ENCODE results near the gene SHLD3. TPM values are rescaled to one million over a fixed set of nuclear protein-coding genes. Genes with fewer than 3 reads are reported as not detected.
"Not testable (repeated sequence)": the region's sequence is repeated elsewhere in the genome, so short reads cannot be mapped to it uniquely, and the experiment has no call there.

The SHLD3 gene
- polyA plus RNA-seq, 3 donors, result 2.0 to 4.9 (median 2.6) TPM

DNA sequence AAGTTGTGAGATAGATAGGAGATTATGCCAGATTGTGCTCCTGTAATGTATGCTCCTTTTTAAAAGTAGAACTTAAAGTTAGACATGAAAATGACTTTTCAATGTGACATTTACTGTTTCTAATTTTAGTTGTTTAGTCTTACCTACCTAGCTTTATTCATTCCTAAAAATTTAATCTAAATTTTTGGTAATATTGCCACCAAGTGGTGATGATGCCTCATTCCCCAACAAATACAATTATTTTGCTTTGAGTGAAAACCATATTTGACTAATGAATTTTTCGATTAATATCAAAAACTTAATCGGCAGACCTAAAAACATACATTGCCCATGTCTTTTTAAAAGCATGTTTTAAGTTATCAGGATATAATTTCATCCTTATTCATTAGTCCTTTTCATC is 36.1 kb upstream of the SHLD3 start:
- Mint-ChIP-seq H3K4me3 (no peak overlapping the region), H3K27ac (no peak overlapping the region), H3K9me3 (no peaks in the 10 kb centered on the region), H3K27me3 (ENCODE audit: low read depth in 3 of 3) (no peaks in the 10 kb centered on the region), H3K4me1 (no peaks in the 10 kb centered on the region), H3K36me3 (peaks cover 61 to 62% of the 10 kb centered on the region in 2 donors)
- peaks cover 93 to 100% of the 10 kb centered on the region in 2 donors for H3K36me3 ChIP-seq (replicated peaks in 1 of 2; ENCODE audit: control insufficient read depth in 1 of 2, insufficient read depth in 2 of 2, low read length in 2 of 2)
- H3K9me3 ChIP-seq (replicated peaks in 1 of 2; ENCODE audit: control insufficient read depth in 1 of 2, insufficient read depth in 1 of 2, low read length in 2 of 2), result no peaks in the 10 kb centered on the region
- H3K27me3 ChIP-seq (ENCODE audit: control insufficient read depth in 2 of 2, insufficient read depth in 2 of 2, low read length in 2 of 2), result no peaks in the 10 kb centered on the region
- H3K27ac ChIP-seq (ENCODE audit: low read depth in 1 of 2, low read length in 2 of 2), result no peak overlapping the region
- WGBS (ENCODE audit: insufficient coverage), result no CpG with 5 or more reads among the region's 2 CpGs
- TF ChIP-seq, protein P1, sequence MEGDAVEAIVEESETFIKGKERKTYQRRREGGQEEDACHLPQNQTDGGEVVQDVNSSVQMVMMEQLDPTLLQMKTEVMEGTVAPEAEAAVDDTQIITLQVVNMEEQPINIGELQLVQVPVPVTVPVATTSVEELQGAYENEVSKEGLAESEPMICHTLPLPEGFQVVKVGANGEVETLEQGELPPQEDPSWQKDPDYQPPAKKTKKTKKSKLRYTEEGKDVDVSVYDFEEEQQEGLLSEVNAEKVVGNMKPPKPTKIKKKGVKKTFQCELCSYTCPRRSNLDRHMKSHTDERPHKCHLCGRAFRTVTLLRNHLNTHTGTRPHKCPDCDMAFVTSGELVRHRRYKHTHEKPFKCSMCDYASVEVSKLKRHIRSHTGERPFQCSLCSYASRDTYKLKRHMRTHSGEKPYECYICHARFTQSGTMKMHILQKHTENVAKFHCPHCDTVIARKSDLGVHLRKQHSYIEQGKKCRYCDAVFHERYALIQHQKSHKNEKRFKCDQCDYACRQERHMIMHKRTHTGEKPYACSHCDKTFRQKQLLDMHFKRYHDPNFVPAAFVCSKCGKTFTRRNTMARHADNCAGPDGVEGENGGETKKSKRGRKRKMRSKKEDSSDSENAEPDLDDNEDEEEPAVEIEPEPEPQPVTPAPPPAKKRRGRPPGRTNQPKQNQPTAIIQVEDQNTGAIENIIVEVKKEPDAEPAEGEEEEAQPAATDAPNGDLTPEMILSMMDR (IDR thresholded peaks at IDR 0.05), result no peak
- no peak overlapping the region for H3K4me3 ChIP-seq (replicated peaks in 1 of 3; ENCODE audit: low read depth in 2 of 3, low read length in 3 of 3)
- no peak for DNase-seq
- H3K79me2 ChIP-seq (ENCODE audit: insufficient read depth, low read length), result no peaks in the 10 kb centered on the region
- no peak overlapping the region for H3K4me2 ChIP-seq (replicated peaks; ENCODE audit: extremely low read depth, low read length, poor library complexity, severe bottlenecking)
- intact Hi-C loops (cut with micrococcal nuclease), result no loop called here
- no peaks in the 10 kb centered on the region for H3K4me1 ChIP-seq (ENCODE audit: control insufficient read depth in 1 of 2, insufficient read depth in 2 of 2, low read length in 2 of 2)
- H2AFZ ChIP-seq (ENCODE audit: insufficient read depth, low read depth, low read length, poor library complexity, severe bottlenecking), result no peak overlapping the region
- H3K9ac ChIP-seq (ENCODE audit: insufficient read depth, low read length, poor library complexity, severe bottlenecking), result no peak overlapping the region
- H4K20me1 ChIP-seq (ENCODE audit: insufficient read depth, low read length), result no peaks in the 10 kb centered on the region

DNA sequence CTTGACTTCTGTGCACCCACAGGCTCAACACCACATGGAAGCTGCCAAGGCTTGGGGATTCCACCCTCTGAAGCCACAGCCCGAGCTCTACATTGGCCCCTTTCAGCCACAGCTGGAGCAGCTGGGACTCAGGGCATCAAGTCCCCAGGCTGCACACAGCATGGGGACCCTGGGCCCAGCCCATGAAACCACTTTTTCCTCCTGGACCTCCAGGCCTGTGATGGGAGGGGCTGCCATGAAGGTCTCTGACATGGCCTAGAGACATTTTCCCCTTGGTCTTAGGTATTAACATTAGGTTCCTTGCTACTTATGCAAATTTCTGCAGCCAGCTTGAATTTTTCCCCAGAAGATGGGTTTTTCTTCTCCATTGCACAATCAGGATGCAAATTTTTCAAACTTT is 23.1 kb upstream of the SHLD3 start:
- H3K4me3 Mint-ChIP-seq; H3K27ac ChIP-seq (ENCODE audit: low read depth in 1 of 2, low read length in 2 of 2); H3K27me3 Mint-ChIP-seq (ENCODE audit: low read depth in 3 of 3); DNase-seq; H3K9ac ChIP-seq (ENCODE audit: insufficient read depth, low read length, poor library complexity, severe bottlenecking); H4K20me1 ChIP-seq (ENCODE audit: insufficient read depth, low read length); H3K4me1 ChIP-seq (ENCODE audit: control insufficient read depth in 1 of 2, insufficient read depth in 2 of 2, low read length in 2 of 2); H3K4me3 ChIP-seq (replicated peaks in 1 of 3; ENCODE audit: low read depth in 2 of 3, low read length in 3 of 3); H3K4me2 ChIP-seq (replicated peaks; ENCODE audit: extremely low read depth, low read length, poor library complexity, severe bottlenecking); H3K27me3 ChIP-seq (ENCODE audit: control insufficient read depth in 2 of 2, insufficient read depth in 2 of 2, low read length in 2 of 2); H2AFZ ChIP-seq (ENCODE audit: insufficient read depth, low read depth, low read length, poor library complexity, severe bottlenecking); H3K79me2 ChIP-seq (ENCODE audit: insufficient read depth, low read length); intact Hi-C loops (cut with micrococcal nuclease); H3K27ac Mint-ChIP-seq; H3K4me1 Mint-ChIP-seq: not testable (repeated sequence)
- Mint-ChIP-seq H3K36me3 (peaks cover 81 to 90% of the 10 kb centered on the region in 2 donors), H3K9me3 (peaks cover 1 to 20% (median 15%) of the 10 kb centered on the region in 7 donors)
- peaks cover 75 to 99% of the 10 kb centered on the region in 2 donors for H3K36me3 ChIP-seq (replicated peaks in 1 of 2; ENCODE audit: control insufficient read depth in 1 of 2, insufficient read depth in 2 of 2, low read length in 2 of 2)
- H3K9me3 ChIP-seq (replicated peaks in 1 of 2; ENCODE audit: control insufficient read depth in 1 of 2, insufficient read depth in 1 of 2, low read length in 2 of 2), result peaks cover 9 to 10% of the 10 kb centered on the region in 2 donors
- 90% methylated on average over 1 of the region's 1 CpG for WGBS (ENCODE audit: insufficient coverage)
